Measurements from ENCODE around the gene CLCF1.

Gene CLCF1

GRCh38 chr11:67317888-67318555 is 55.4 kb downstream of the CLCF1 start:
- POLR2A ChIA-PET = interaction anchor here (0.5 to 0.6 kb wide), 3 partner anchors 29 to 1896 kb away, joined by 3 read pairs; partner anchors contain the start of gene NEAT1
- TF ChIP-seq CTCF (IDR thresholded peaks at IDR 0.05; ENCODE audit: control extremely low read depth, extremely low read depth, low read depth, missing control alignments) = no peak
- DNase-seq (ENCODE audit: extremely low spot score) = no peak
- CTCF ChIA-PET = interaction anchor here (0.6 to 9.1 kb wide), 50 partner anchors 9 to 724 kb away, joined by 3 to 127 read pairs (median 6); partner anchors contain the start of genes ANKRD13D, CCDC87, CCS and CLCF1

GRCh38 chr11:67317205-67317887 is 56.1 kb downstream of the CLCF1 start:
- peak; percentile 100 for DNase-seq (ENCODE audit: extremely low spot score)
- ChIA-PET POLR2A (interaction anchor here (0.5 to 0.8 kb wide), 5 partner anchors 30 to 1895 kb away, joined by 3 to 4 read pairs (median 3); partner anchors contain the start of gene NEAT1), CTCF (interaction anchor here (0.6 to 9.1 kb wide), 53 partner anchors 9 to 724 kb away, joined by 3 to 127 read pairs (median 5); partner anchors contain the start of genes ANKRD13D, CCDC87, CCS and CLCF1)
- peak; percentile 91 for TF ChIP-seq CTCF (IDR thresholded peaks at IDR 0.05; ENCODE audit: control extremely low read depth, extremely low read depth, low read depth, missing control alignments)

GRCh38 chr11:67316882-67317204 is 56.6 kb downstream of the CLCF1 start:
- TF ChIP-seq CTCF (IDR thresholded peaks at IDR 0.05; ENCODE audit: control extremely low read depth, extremely low read depth, low read depth, missing control alignments) = no peak
- DNase-seq (ENCODE audit: extremely low spot score) = no peak
- CTCF ChIA-PET = interaction anchor here (0.8 to 9.1 kb wide), 48 partner anchors 9 to 265 kb away, joined by 3 to 127 read pairs (median 6); partner anchors contain the start of genes ANKRD13D, GRK2, POLD4 and PPP1CA
- POLR2A ChIA-PET = interaction anchor here (0.6 to 0.8 kb wide), 3 partner anchors 11 to 88 kb away, joined by 3 to 4 read pairs (median 4); no protein-coding TSS in a partner anchor

GRCh38 chr11:67315325-67315909 is 58.0 kb downstream of the CLCF1 start:
- no peak for DNase-seq (ENCODE audit: extremely low spot score)
- CTCF ChIA-PET = interaction anchor here (1.0 to 9.1 kb wide), 4 partner anchors 28 to 261 kb away, joined by 3 to 124 read pairs (median 14); partner anchors contain the start of gene ANKRD13D
- POLR2A ChIA-PET = no interaction called here
- TF ChIP-seq CTCF (IDR thresholded peaks at IDR 0.05; ENCODE audit: control extremely low read depth, extremely low read depth, low read depth, missing control alignments) = no peak

GRCh38 chr11:67314218-67314617 is 59.2 kb downstream of the CLCF1 start:
- POLR2A ChIA-PET = no interaction called here
- TF ChIP-seq CTCF (IDR thresholded peaks at IDR 0.05; ENCODE audit: control extremely low read depth, extremely low read depth, low read depth, missing control alignments) = no peak
- CTCF ChIA-PET = interaction anchor here (1.0 to 9.1 kb wide), 7 partner anchors 13 to 259 kb away, joined by 3 to 124 read pairs (median 4); no protein-coding TSS in a partner anchor
- DNase-seq (ENCODE audit: extremely low spot score) = no peak

All from GM10248 (cell line).